HepG2 (cell line): ENCODE results near the gene PEX11G. TPM values are rescaled to one million over a fixed set of nuclear protein-coding genes. Genes with fewer than 3 reads are reported as not detected.

Experiments used
- ATAC-seq: fragments of 200-7000 bp; cut with Tn5 transposase; 3 replicates; pipeline ENCODE4 v1.9.1; 2020; ENCODE audit warnings: mild to moderate bottlenecking, moderate library complexity
- BruUV-seq: library from RNA; stranded (reverse); fragments of 400-500 nt; replicated peaks from 2 replicates; lab custom pipeline; 2021; lab: Mats Ljungman, UMichigan
- CTCF ChIA-PET: fragments of 300-600 bp; formaldehyde crosslinking; extraction: SDS; loops from one replicate; lab custom pipeline; 2021; ENCODE audit warnings: low total read pairs, inconsistent platforms, low intra/inter-chr PET ratio; lab: Yijun Ruan, JAX
- POLR2A ChIA-PET: fragments of 350-600 bp; sonication (Branson Sonifier 250); formaldehyde crosslinking; loops from one replicate; lab custom pipeline; 2020; ENCODE audit warnings: antibody characterized with exemption, inconsistent platforms; lab: Yijun Ruan, JAX
- DNase-seq: peaks from one replicate; pipeline ENCODE4 v3.0.0-alpha.2; 2015; ENCODE audit warnings: low spot score
- FAIRE-seq: peaks from 3 replicates; lab custom pipeline; 2011; peaks lifted over from hg19 to GRCh38; lab: Jason Lieb, UNC
- H2AFZ ChIP-seq: one replicate; pipeline ENCODE4 v1.6.1; 2011; ENCODE audit warnings: low read length, inconsistent platforms
- H3K27ac ChIP-seq: fragments of 300-600 bp; 3 replicates; pipeline ENCODE4 v1.8.0; 2011; ENCODE audit warnings: mixed run types, mild to moderate bottlenecking, mixed read lengths, low read length, inconsistent platforms; ENCODE audit not compliant: insufficient read depth; ENCODE audit errors: extremely low read length
- H3K27me3 ChIP-seq, 2 experiments: fragments of 200-600 bp in 1 of 2; 2 replicates in 1 of 2; 3 replicates in 1 of 2; pipeline versions ENCODE4 v1.6.0 to v1.8.0; 2011; ENCODE audit warnings: low read length in 2 of 2, mild to moderate bottlenecking in 2 of 2, moderate library complexity in 2 of 2, inconsistent platforms in 1 of 2; ENCODE audit not compliant: insufficient read depth in 2 of 2, control insufficient read depth in 1 of 2
- H3K36me3 ChIP-seq, 2 experiments: fragments of 200-600 bp in 1 of 2; replicated peaks in 1 of 2; 2 replicates in 1 of 2; 3 replicates in 1 of 2; pipeline versions ENCODE4 v1.5.1 to v1.8.0; 2011; ENCODE audit warnings: low read length in 2 of 2, inconsistent platforms in 1 of 2; ENCODE audit not compliant: insufficient read depth in 2 of 2, control insufficient read depth in 1 of 2
- H3K4me1 ChIP-seq: 2 replicates; pipeline ENCODE4 v1.5.1; 2012; ENCODE audit warnings: low read length, inconsistent platforms; ENCODE audit not compliant: insufficient read depth
- H3K4me2 ChIP-seq: 2 replicates; pipeline ENCODE4 v1.6.0; 2011; ENCODE audit warnings: low read depth, low read length, inconsistent platforms
- H3K4me3 ChIP-seq, 3 experiments: fragments of 200-600 bp in 1 of 3; sonication (generic), shearing (Covaris generic) in 1 of 3; replicated peaks in 1 of 3; 2 replicates each; pipeline ENCODE4 v1.5.1; 2011 to 2016; ENCODE audit warnings: low read length in 3 of 3, inconsistent platforms in 2 of 3, low read depth in 2 of 3, mild to moderate bottlenecking in 2 of 3, control low read depth in 1 of 3, mixed read lengths in 1 of 3; ENCODE audit not compliant: insufficient read depth in 1 of 3
- H3K79me2 ChIP-seq: one replicate; pipeline ENCODE4 v1.6.1; 2011; ENCODE audit warnings: low read length, inconsistent platforms; ENCODE audit not compliant: insufficient read depth
- H3K9ac ChIP-seq: 2 replicates; pipeline ENCODE4 v1.6.0; 2011; ENCODE audit warnings: mild to moderate bottlenecking, low read depth, low read length, inconsistent platforms; ENCODE audit not compliant: insufficient read depth
- H3K9me3 ChIP-seq: 2 replicates; pipeline ENCODE4 v1.5.1; 2012; ENCODE audit warnings: mild to moderate bottlenecking, low read length
- H4K20me1 ChIP-seq: 2 replicates; pipeline ENCODE4 v1.6.0; 2011; ENCODE audit warnings: inconsistent platforms, mild to moderate bottlenecking, low read length, moderate library complexity; ENCODE audit not compliant: insufficient read depth
- AGO2 ChIP-seq: fragments of 200-400 bp; formaldehyde crosslinking; optimal IDR thresholded peaks from 2 replicates; pipeline ENCODE3; 2017; ENCODE audit warnings: mild to moderate bottlenecking, low read depth, low read length, moderate library complexity
- DNMT1 ChIP-seq: sonication (generic); formaldehyde crosslinking; IDR thresholded peaks from 2 replicates; pipeline ENCODE4 v1.5.1; 2020; ENCODE audit warnings: mild to moderate bottlenecking, missing genetic modification reagents
- NFAT5 ChIP-seq: sonication (generic); formaldehyde crosslinking; IDR thresholded peaks from 2 replicates; pipeline ENCODE4 v1.4.0; 2020; ENCODE audit warnings: missing genetic modification reagents
- ZFY ChIP-seq: sonication (generic); formaldehyde crosslinking; IDR thresholded peaks from 2 replicates; pipeline ENCODE4 v1.4.0; 2020; ENCODE audit warnings: missing genetic modification reagents
- ZNF770 ChIP-seq: sonication (generic); formaldehyde crosslinking; IDR thresholded peaks from 2 replicates; pipeline ENCODE4 v1.5.0; 2020; ENCODE audit warnings: mild to moderate bottlenecking, missing genetic modification reagents
- WGBS: methylation state at CpG from one replicate; pipeline ENCODE4 v1.1.6; 2017; ENCODE audit warnings: low lambda C conversion rate; 5-methylcytosine and 5-hydroxymethylcytosine counted together
- in situ Hi-C: cut with HindIII; loops from 2 replicates; pipeline ENCODE4 v1.10.0; 2017; ENCODE audit warnings: low pct_unique_long_range_greater_than_20kb; ENCODE audit not compliant: extremely low pct_ligation_motif_present
- intact Hi-C: fragments of 100-400 bp; cut with micrococcal nuclease; formaldehyde crosslinking; loops from one replicate; pipeline ENCODE4 v1.10.0; 2022; ENCODE audit not compliant: unreplicated experiment
- polyA plus RNA-seq, 8 experiments: library from polyadenylated mRNA; depleted of rRNA in 3 of 8; stranded (reverse) in 7 of 8; unstranded in 1 of 8; fragments of >200 nt; fragmentation: Illumina TruSeq in 4 of 8; extraction: Trizol in 4 of 8; gene quantifications; 2 replicates each; pipeline versions ENCODE4 v1.2.1 to v1.2.3, GENCODE V29; 2011 to 2016; ENCODE audit warnings: low read depth in 4 of 8, missing spikeins in 1 of 8, mixed read lengths in 1 of 8; ENCODE audit not compliant: insufficient read depth in 1 of 8
- total RNA-seq, 5 experiments: library from RNA; depleted of rRNA; stranded (reverse); fragments of >200 nt; fragmentation: Illumina TruSeq; extraction: Trizol; gene quantifications; 2 replicates each; pipeline ENCODE4 v1.2.3, GENCODE V29; 2016; ENCODE audit warnings: low read depth in 1 of 5

PEX11G gene
- total and polyA plus RNA-seq, 2 of the 13 experiments (the other 11 are each of a cell fraction or from before 2014, with no cell fraction given), result not detected

- WGBS, result 82% methylated on average over 16 of the region's 35 CpGs
- no peak overlapping the region for H3K4me2 ChIP-seq
- no peaks in the 10 kb centered on the region for H3K27me3 ChIP-seq
- in situ Hi-C loops (no loop called here), intact Hi-C loops (no loop called here)
- H3K4me1 ChIP-seq, result peaks cover 16% of the 10 kb centered on the region
- H3K79me2 ChIP-seq, result no peaks in the 10 kb centered on the region
- no peaks in the 10 kb centered on the region for H3K9me3 ChIP-seq
- H2AFZ ChIP-seq, result no peak overlapping the region
- ChIA-PET POLR2A (no interaction called here), CTCF (no interaction called here)
- 0 out of 2 replicates have a peak, but pooled peaks have one; percentile 32 for TF ChIP-seq DNMT1 (CRISPR knock-in tag)
- TF ChIP-seq ZFY, result no peak
- H3K27ac ChIP-seq, result no peak overlapping the region
- FAIRE-seq (no peak), ATAC-seq (no peak; the same call in 1 of the 3 replicates), DNase-seq (no peak)
- no TSS peak for BruUV-seq
- no peak overlapping the region for H3K4me3 ChIP-seq
- H4K20me1 ChIP-seq, result no peaks in the 10 kb centered on the region
- no peaks in the 10 kb centered on the region for H3K36me3 ChIP-seq
- H3K9ac ChIP-seq, result no peak overlapping the region
Measured at GRCh38 chr19:7476777-7477494, 11.9 kb downstream of the PEX11G start.

GRCh38 chr19:7476241-7476640 lies 12.6 kb downstream of the PEX11G start:
- 85% methylated on average over 6 of the region's 7 CpGs for WGBS
- Histone ChIP-seq H3K9me3 (no peaks in the 10 kb centered on the region), H3K36me3 (no peaks in the 10 kb centered on the region), H3K27me3 (no peaks in the 10 kb centered on the region), H3K4me1 (peaks cover 15% of the 10 kb centered on the region), H3K27ac (no peak overlapping the region), H3K79me2 (no peaks in the 10 kb centered on the region), H2AFZ (no peak overlapping the region), H3K4me3 (no peak overlapping the region), H4K20me1 (no peaks in the 10 kb centered on the region), H3K4me2 (no peak overlapping the region), H3K9ac (no peak overlapping the region)
- no peak for ATAC-seq
- TF ChIP-seq ZNF770 (CRISPR knock-in tag) (0 out of 2 replicates have a peak, but pooled peaks have one; percentile 24), AGO2 (peak; percentile 44), NFAT5 (CRISPR knock-in tag) (no peak)
- ChIA-PET CTCF (no interaction called here), POLR2A (no interaction called here)
- in situ Hi-C loops (no loop called here), intact Hi-C loops (no loop called here)
- no peak for FAIRE-seq
- no peak for DNase-seq
- BruUV-seq, result no TSS peak
